ENCODE results near the gene RDH13.

GRCh38 chr19:55031178-55031577 is 31.8 kb downstream of the RDH13 start:
- TF ChIP-seq EZH2 (IDR thresholded peaks at IDR 0.05; ENCODE audit: insufficient read depth, poor library complexity, severe bottlenecking) (no peak), EZH2phosphoT487 (IDR thresholded peaks at IDR 0.05; ENCODE audit: insufficient read depth, low read depth) (no peak)
